ENCODE measurements around the gene MBD3. TPM values are rescaled to one million over a fixed set of nuclear protein-coding genes. Genes with fewer than 3 reads are reported as not detected.

Gene MBD3
- total and polyA plus RNA-seq, 2 of the 4 experiments (the other 2 are of a cell fraction): 42.5 to 66.3 TPM

GRCh38 chr19:1601613-1602064, 9.0 kb upstream of the MBD3 start:
- no peak overlapping the region for H2BK120ac ChIP-seq (ENCODE audit: low read depth, low read length)
- no TSS peak for BruUV-seq (replicated peaks)
- H3K14ac ChIP-seq (replicated peaks; ENCODE audit: low read depth, low read length): no peak overlapping the region
- H3K4me3 ChIP-seq (ENCODE audit: insufficient read depth, low read depth, low read length): no peak overlapping the region
- no peak overlapping the region for H2AK9ac ChIP-seq (replicated peaks; ENCODE audit: low read depth, low read length, poor library complexity)
- no peak overlapping the region for H2AK5ac ChIP-seq (ENCODE audit: low read depth, low read length)
- no peak overlapping the region for H3K56ac ChIP-seq (ENCODE audit: extremely low read depth, insufficient read depth, low read length)
- no peaks in the 10 kb centered on the region for H3K9me3 ChIP-seq (ENCODE audit: control insufficient read depth, insufficient read depth, low read length)
- in situ Hi-C loops (cut with MboI; ENCODE audit: low sequenced_read_pairs) (no loop called here), dilution Hi-C loops (cut with HindIII; ENCODE audit: low sequenced_read_pairs, unreplicated experiment) (no loop called here), intact Hi-C loops (cut with micrococcal nuclease) (loop anchor here (10.0 kb wide), 1 partner anchor 193 kb away; no protein-coding TSS in a partner anchor)
- H3K9me1 ChIP-seq (ENCODE audit: insufficient read depth, low read length): 0 out of 2 replicates have a peak, but pooled peaks cover 5% of the 10 kb centered on the region
- ChIA-PET POLR2A (ENCODE audit: unreplicated experiment) (no interaction called here), CTCF (no interaction called here)
- no peak overlapping the region for H3K23ac ChIP-seq (ENCODE audit: low read depth, low read length)
- WGBS, 2 experiments (ENCODE audit: extremely low coverage in 2 of 2, insufficient read length in 1 of 2): 100% methylated on average over 1 of the region's 14 CpGs; no CpG with 5 or more reads in 1 of the 2 experiments
- no peak overlapping the region for H4K5ac ChIP-seq (ENCODE audit: low read depth, low read length)
- H4K20me1 ChIP-seq (ENCODE audit: insufficient read depth, low read length): peaks cover 47% of the 10 kb centered on the region
- H3K9ac ChIP-seq (ENCODE audit: low read depth, low read length): no peak overlapping the region
- TF ChIP-seq NFE2L2 (IDR thresholded peaks at IDR 0.05; ENCODE audit: low read depth, low read length) (no peak), RFX5 (IDR thresholded peaks at IDR 0.05; ENCODE audit: low read depth, low read length) (no peak), RCOR1 (IDR thresholded peaks at IDR 0.05; ENCODE audit: insufficient replicate concordance, low read length) (no peak), CEBPB (IDR thresholded peaks at IDR 0.05; ENCODE audit: low read depth, low read length) (no peak), POLR2A (IDR thresholded peaks at IDR 0.05; ENCODE audit: low read depth, low read length) (no peak), CTCF (conservative IDR thresholded peaks at IDR 0.05; ENCODE audit: low read depth, low read length) (0 out of 2 replicates have a peak, but pooled peaks have one; percentile 4)
- no peak overlapping the region for H2BK20ac ChIP-seq (ENCODE audit: low read depth, low read length)
- DNase-seq: no peak
- no peak overlapping the region for H4K8ac ChIP-seq (ENCODE audit: low read depth in 2 of 2, low read length in 2 of 2)
- no peak overlapping the region for H4K91ac ChIP-seq (ENCODE audit: insufficient read depth, low read depth, low read length)
- peaks cover 6 to 57% of the 10 kb centered on the region in 2 experiments for H3K79me1 ChIP-seq (ENCODE audit: low read depth in 1 of 2, low read length in 2 of 2)
- H3K18ac ChIP-seq (ENCODE audit: low read depth, low read length): no peak overlapping the region
- no peak overlapping the region for H3K27ac ChIP-seq (ENCODE audit: insufficient read depth, low read length)
- H2BK15ac ChIP-seq (ENCODE audit: low read depth, low read length): no peak overlapping the region
- no peak for ATAC-seq (ENCODE audit: low read depth)
- no peak overlapping the region for H3K4me2 ChIP-seq (ENCODE audit: low read depth, low read length)
- H2AFZ ChIP-seq (replicated peaks; ENCODE audit: low read length, poor library complexity): no peak overlapping the region
- no peaks in the 10 kb centered on the region for H3K27me3 ChIP-seq (ENCODE audit: control insufficient read depth, insufficient read depth, low read length)
- peaks cover 2% of the 10 kb centered on the region; the same call in 1 of the 2 replicates for H3K4me1 ChIP-seq (ENCODE audit: control insufficient read depth, insufficient read depth, low read length)
- H3K4ac ChIP-seq (ENCODE audit: low read depth, low read length): no peak overlapping the region
- H3K36me3 ChIP-seq (ENCODE audit: control insufficient read depth, insufficient read depth, low read length): peaks cover 29% of the 10 kb centered on the region
- H2BK5ac ChIP-seq (ENCODE audit: low read depth, low read length, poor library complexity, severe bottlenecking): no peak overlapping the region
